DND-41 (cell line): ENCODE data around the gene TIGD3.

ENCODE experiments used
- EZH2 ChIP-seq: IDR thresholded peaks from 3 replicates; pipeline ENCODE4 v1.6.1; 2012; ENCODE audit warnings: borderline replicate concordance, low read depth, mild to moderate bottlenecking, moderate library complexity, low read length, inconsistent platforms; ENCODE audit not compliant: severe bottlenecking
- TF ChIP-seq, protein P1 (sequence below): IDR thresholded peaks from 2 replicates; pipeline ENCODE4 v1.5.1; 2012; ENCODE audit warnings: borderline replicate concordance, low read length, moderate library complexity, mild to moderate bottlenecking; ENCODE audit not compliant: poor library complexity, severe bottlenecking; ENCODE audit errors: extremely low read depth

DNA sequence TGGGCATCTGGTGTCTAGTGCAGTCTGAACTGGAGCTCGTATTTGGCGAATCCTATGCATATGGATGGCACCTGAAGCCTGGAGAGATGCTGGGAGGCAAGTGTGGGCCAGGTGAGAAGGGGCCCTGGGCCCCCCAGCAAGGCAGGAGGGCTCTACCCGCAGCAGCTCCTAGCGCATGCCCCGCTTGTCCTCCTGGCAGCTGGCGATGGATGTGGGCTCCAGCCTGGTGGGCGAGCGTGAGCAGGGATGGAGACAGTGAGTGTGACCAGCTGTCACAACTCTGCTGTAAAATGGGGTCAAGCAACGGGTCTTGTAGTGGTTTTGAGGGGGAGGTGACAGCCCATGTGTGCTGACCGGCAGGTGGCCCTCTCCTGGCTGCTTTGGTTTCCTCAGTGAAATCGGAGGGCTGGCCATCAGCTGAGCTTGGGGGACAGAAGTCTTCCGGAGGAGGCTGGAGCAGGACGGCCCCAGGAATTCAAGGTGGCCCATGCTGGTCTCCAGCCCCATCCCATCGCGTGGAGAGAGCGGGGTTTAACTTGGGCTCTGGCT lies 43.9 kb downstream of the TIGD3 start:
- TF ChIP-seq, protein P1, sequence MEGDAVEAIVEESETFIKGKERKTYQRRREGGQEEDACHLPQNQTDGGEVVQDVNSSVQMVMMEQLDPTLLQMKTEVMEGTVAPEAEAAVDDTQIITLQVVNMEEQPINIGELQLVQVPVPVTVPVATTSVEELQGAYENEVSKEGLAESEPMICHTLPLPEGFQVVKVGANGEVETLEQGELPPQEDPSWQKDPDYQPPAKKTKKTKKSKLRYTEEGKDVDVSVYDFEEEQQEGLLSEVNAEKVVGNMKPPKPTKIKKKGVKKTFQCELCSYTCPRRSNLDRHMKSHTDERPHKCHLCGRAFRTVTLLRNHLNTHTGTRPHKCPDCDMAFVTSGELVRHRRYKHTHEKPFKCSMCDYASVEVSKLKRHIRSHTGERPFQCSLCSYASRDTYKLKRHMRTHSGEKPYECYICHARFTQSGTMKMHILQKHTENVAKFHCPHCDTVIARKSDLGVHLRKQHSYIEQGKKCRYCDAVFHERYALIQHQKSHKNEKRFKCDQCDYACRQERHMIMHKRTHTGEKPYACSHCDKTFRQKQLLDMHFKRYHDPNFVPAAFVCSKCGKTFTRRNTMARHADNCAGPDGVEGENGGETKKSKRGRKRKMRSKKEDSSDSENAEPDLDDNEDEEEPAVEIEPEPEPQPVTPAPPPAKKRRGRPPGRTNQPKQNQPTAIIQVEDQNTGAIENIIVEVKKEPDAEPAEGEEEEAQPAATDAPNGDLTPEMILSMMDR, result no peak
- no peak for TF ChIP-seq EZH2
